ENCODE data around the gene CPLX3. TPM values are rescaled to one million over a fixed set of nuclear protein-coding genes. Genes with fewer than 3 reads are reported as not detected.
"Not testable (repeated sequence)": the region's sequence is repeated elsewhere in the genome, so short reads cannot be mapped to it uniquely, and the experiment has no call there.

The CPLX3 gene
- total RNA-seq (2014; rRNA removed; shearing (Covaris generic)) = not detected in 2 replicates
- not detected in 2 replicates for polyA plus RNA-seq (2015; cell fraction: cytosol; rRNA removed)
- 0.69 and 0.92 TPM in 2 replicates for polyA plus RNA-seq (2015; cell fraction: nucleus; rRNA removed)

GRCh38 chr15:74826364-74826819 is at the start of gene CPLX3:
Gene CPLX3, plus strand, starts transcription at chr15:74826627. Its CDS starts 77 bp downstream, at chr15:74826704.
- in situ Hi-C loops (cut with HindIII; ENCODE audit: low pct_unique_long_range_greater_than_20kb, low sequenced_read_pairs) = no loop called here
- DNase-seq (ENCODE audit: low read depth, low spot score) = no peak

- in situ Hi-C loops (cut with HindIII; ENCODE audit: low pct_unique_long_range_greater_than_20kb, low sequenced_read_pairs) = no loop called here
- no peak for DNase-seq (ENCODE audit: low read depth, low spot score)
Measured at GRCh38 chr15:74776821-74777768, 49.3 kb upstream of the CPLX3 start.

DNA sequence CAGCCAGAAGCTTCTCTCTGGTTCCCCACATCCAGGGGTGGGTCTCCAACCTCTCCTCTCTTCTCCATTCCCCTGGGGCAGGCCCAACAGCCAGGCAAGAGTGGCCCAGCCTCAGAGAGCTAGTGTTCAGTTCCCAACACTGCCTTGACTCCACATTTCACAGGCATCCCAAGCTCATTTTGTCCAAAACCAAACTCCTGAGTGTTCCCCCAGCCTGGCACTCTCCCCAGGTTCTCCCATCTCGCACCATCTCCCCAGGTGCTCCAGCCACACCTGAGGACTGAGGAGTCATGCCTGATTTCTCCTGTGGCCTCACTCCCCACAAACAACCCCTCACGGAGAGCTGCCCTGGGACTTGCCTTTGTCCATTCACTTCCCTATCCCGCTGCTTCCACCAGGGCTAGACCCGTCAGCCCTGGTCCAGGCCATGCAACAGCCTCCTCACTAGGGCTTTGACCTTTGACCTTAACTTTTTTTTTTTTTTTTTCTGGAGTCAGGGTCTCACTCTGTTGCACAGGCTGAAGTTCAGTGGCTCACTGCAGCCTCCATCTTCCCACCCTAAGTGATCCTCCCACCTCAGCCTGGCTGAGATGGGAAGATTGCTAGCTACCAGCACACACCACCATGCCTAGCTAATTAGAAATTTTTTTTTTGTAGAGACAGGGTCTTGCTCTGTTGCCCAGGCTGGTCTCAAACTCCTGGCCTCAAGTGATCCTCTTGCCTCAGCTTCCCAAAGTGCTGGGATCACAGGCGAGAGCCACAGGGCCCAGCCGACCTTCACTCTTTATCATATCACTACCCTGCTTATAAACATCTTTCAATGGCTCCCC is 48.4 kb upstream of the CPLX3 start:
- in situ Hi-C loops (cut with HindIII; ENCODE audit: low pct_unique_long_range_greater_than_20kb, low sequenced_read_pairs) = no loop called here
- no peak for DNase-seq (ENCODE audit: low read depth, low spot score)

DNA sequence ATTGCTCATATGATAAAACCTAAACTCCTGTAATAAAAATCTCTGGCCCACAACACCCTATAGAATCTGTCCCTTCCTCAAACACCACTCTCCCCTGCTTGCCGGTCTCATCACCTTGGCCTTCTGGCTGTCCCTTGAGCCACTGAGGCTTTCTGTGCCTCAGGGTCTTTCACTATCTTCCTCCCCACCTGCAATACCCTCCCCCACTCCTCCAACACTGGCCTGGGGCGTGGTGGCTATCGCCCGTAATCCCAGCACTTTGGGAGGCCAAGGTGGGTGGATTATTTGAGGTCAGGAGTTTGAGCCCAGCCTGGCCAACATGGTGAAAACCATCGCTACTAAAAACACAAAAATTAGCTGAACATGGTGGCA is 47.8 kb upstream of the CPLX3 start:
- no peak for DNase-seq (ENCODE audit: low read depth, low spot score)
- in situ Hi-C loops (cut with HindIII; ENCODE audit: low pct_unique_long_range_greater_than_20kb, low sequenced_read_pairs) = no loop called here

DNA sequence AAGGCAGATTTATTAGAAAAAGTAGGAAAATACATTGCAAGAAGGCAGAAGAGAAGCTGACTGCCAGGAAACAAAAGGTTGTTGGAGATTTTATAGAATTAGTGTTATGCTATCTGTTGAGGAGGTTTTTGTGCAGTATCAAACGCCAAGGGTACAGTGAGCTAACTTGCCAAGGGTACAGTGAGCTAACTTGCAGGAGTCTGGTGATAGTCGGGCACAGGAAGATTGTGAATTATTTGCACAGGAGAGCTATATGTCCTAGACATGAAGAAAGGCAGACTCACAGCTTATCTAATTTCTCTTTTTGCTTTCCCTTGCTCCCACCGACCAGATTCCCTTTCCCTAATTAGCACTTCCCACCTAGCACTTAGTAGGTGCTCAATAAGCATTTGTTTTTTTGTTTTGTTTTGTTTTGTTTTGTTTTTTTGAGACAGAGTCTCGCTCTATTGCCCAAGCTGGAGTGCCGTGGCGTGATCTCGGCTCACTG is 47.2 kb upstream of the CPLX3 start:
- DNase-seq (ENCODE audit: low read depth, low spot score) = no peak
- in situ Hi-C loops (cut with HindIII; ENCODE audit: low pct_unique_long_range_greater_than_20kb, low sequenced_read_pairs) = no loop called here

GRCh38 chr15:74780523-74781430 is 45.6 kb upstream of the CPLX3 start:
- in situ Hi-C loops (cut with HindIII; ENCODE audit: low pct_unique_long_range_greater_than_20kb, low sequenced_read_pairs) = no loop called here
- DNase-seq (ENCODE audit: low read depth, low spot score) = no peak

- peak; percentile 64 for DNase-seq (ENCODE audit: low read depth, low spot score)
- in situ Hi-C loops (cut with HindIII; ENCODE audit: low pct_unique_long_range_greater_than_20kb, low sequenced_read_pairs) = no loop called here
Measured at GRCh38 chr15:74781431-74782258, 44.8 kb upstream of the CPLX3 start, which contains the start of gene CSK. Gene CSK, plus strand, starts transcription at chr15:74782080. Its CDS starts 16,218 bp downstream, at chr15:74798298.

DNA sequence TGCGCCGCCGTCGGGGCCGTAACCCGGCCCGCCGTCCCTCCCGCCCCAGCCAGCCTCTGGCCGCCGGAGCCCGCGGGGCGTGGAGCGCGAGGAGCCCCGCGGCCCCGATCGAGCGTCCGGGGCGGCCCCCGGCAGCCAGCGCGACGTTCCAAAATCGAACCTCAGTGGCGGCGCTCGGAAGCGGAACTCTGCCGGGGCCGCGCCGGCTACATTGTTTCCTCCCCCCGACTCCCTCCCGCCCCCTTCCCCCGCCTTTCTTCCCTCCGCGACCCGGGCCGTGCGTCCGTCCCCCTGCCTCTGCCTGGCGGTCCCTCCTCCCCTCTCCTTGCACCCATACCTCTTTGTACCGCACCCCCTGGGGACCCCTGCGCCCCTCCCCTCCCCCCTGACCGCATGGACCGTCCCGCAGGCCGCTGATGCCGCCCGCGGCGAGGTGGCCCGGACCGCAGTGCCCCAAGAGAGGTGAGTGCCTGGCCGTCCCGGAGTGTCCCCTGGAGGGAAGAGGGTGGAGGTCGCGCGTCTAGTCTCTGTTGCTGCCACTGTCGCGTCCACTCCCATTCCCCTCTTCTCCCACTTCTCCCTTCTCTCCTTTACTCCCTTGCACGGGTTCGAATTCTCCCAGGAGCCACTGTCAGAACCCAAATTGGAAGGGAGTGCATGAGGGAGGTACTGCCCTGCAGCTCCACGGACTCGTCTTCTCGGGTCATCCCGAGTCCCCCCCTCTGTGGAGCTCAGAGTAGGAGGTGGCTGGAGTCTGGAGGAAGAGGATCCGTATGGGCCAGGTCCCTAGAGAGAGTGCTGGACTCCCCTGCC is 44.0 kb upstream of the CPLX3 start:
- in situ Hi-C loops (cut with HindIII; ENCODE audit: low pct_unique_long_range_greater_than_20kb, low sequenced_read_pairs) = no loop called here
- no peak for DNase-seq (ENCODE audit: low read depth, low spot score)

DNA sequence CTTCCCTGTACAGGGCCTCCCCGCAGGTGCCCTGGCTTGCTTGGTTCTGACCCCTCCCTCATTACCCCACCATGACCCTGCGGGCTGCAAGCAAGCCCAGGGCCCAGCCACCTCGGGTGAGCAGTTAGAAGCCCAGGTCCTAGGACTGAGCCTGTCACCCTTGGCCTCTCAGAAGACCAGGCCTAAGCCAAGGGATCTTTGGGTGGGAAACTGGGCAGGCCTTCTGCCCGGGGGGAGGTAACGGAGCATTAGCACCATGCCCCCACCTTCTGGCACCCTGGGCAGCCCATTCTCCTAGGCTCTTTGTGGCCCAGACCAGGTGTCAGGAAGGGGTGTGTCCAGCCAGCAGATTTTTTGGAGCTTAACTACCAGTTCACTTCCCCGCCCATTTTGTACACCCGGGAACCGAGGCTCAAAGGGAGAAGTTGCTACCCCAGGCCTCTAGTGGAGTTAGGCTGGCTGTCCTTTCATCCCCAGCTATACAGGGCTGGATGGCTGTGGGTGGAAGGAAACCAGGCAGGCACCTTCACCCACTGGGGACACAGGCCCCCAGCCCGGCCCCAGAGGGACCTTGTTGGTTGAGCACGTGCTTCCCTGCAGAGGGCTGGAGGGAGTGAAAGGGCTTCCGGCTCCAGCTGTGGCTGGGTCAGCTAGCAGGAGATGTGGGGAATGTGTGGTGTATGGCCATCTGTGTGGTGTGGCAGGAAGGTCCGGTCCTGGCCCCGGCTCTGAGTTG is 43.2 kb upstream of the CPLX3 start:
- DNase-seq (ENCODE audit: low read depth, low spot score) = peak; percentile 41

GRCh38 chr15:74783808-74784175 is 42.6 kb upstream of the CPLX3 start:
- in situ Hi-C loops (cut with HindIII; ENCODE audit: low pct_unique_long_range_greater_than_20kb, low sequenced_read_pairs) = no loop called here
- DNase-seq (ENCODE audit: low read depth, low spot score) = no peak

More for the DNA sequence above, 43.2 kb upstream of the CPLX3 start:
- in situ Hi-C loops (cut with HindIII; ENCODE audit: low pct_unique_long_range_greater_than_20kb, low sequenced_read_pairs) = no loop called here

- no peak for DNase-seq (ENCODE audit: low read depth, low spot score)
- in situ Hi-C loops (cut with HindIII; ENCODE audit: low pct_unique_long_range_greater_than_20kb, low sequenced_read_pairs) = no loop called here
Measured at GRCh38 chr15:74784426-74785193, 41.8 kb upstream of the CPLX3 start.

- in situ Hi-C loops (cut with HindIII; ENCODE audit: low pct_unique_long_range_greater_than_20kb, low sequenced_read_pairs) = no loop called here
Measured at GRCh38 chr15:74785194-74786032, 41.0 kb upstream of the CPLX3 start.

DNA sequence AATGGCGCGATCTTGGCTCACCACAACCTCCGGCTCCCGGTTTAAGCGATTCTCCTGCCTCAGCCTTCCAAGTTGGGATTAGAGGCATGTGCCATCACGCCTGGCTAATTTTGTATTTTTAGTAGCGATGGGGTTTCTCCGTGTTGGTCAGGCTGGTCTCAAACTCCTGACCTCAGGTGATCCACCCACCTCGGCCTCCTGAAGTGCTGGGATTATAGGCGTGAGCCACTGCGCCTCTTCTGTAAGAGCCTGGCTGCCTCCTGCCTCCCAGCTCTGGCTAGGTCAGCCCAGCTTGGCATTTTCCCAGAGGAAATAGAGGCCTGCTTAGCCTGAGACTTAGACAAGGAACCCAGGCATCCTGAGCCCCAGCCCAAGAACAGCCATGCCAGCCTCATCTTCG is 40.3 kb upstream of the CPLX3 start:
- in situ Hi-C loops (cut with HindIII; ENCODE audit: low pct_unique_long_range_greater_than_20kb, low sequenced_read_pairs); DNase-seq (ENCODE audit: low read depth, low spot score): not testable (repeated sequence)

More at GRCh38 chr15:74785194-74786032, 41.0 kb upstream of the CPLX3 start:
- DNase-seq (ENCODE audit: low read depth, low spot score) = no peak
